ENCODE results near the gene IL17RA. TPM values are rescaled to one million over a fixed set of nuclear protein-coding genes. Genes with fewer than 3 reads are reported as not detected.

IL17RA gene
- total RNA-seq, 2 donors from 2014 or later: 7.9 to 12.2 TPM

DNA sequence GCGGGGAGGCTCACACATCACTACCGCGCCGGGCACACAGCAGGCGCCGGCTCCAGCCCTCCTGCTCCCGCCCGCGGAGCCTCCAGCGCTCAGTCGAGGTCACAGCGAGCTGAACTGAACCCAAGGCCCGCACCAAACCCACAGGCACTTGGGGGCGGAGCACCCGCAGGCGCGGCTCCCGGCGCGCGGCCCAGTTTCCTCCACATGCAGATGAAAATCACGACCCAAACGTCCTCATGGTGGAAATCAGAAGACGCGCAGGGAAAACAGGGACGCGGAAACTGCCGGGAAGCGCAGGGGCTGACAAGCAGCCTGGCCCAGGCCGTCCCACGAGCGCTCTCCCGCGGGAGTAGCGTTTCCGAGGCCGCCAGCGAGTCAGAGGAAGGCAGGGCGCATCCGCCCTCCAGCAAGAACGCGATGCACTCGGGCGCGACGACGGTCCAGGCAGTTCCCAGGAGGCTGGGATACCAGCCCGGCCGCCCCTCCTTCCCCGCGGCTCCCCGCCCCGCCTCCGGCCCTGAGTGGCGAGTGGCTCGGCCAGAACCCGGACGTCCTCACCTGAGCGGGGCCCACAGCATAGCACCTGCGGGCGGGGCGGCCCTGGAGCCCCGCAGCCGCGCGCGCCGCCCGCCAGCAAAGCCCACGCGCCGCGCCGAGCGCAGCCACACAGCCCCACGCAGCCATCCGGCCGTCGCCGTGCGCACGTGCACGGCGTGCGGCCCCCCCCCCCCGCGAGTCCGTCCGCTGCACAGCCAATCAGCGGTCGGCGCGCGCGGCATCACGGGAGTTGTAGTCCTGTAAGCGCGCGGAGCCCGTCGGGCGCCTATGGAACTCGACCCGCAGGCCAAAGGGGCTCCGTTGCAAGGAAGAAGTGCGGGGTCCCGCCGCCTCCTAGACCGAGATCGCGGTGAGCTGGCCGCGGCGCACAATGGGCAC lies 74.0 kb downstream of the IL17RA start, which contains the start of gene HDHD5:
Gene HDHD5, minus strand, starts transcription at position 710 of the 936 bp plus-strand sequence. Its CDS starts 26 bp downstream, at position 684.
- Histone ChIP-seq H3K36me3 (no peaks in the 10 kb centered on the region), H3K4me3 (peak within 1 kb of the TSS; percentile 50 to 73), H3K27ac (peak within 1 kb of the TSS; percentile 89 to 93), H3K9me3 (no peaks in the 10 kb centered on the region), H3K27me3 (no peaks in the 10 kb centered on the region), H3K4me1 (peaks cover 0 to 47% of the 10 kb centered on the region in 2 donors)
- peak; percentile 93 for DNase-seq (ENCODE audit: low spot score)
- TF ChIP-seq, protein P1, sequence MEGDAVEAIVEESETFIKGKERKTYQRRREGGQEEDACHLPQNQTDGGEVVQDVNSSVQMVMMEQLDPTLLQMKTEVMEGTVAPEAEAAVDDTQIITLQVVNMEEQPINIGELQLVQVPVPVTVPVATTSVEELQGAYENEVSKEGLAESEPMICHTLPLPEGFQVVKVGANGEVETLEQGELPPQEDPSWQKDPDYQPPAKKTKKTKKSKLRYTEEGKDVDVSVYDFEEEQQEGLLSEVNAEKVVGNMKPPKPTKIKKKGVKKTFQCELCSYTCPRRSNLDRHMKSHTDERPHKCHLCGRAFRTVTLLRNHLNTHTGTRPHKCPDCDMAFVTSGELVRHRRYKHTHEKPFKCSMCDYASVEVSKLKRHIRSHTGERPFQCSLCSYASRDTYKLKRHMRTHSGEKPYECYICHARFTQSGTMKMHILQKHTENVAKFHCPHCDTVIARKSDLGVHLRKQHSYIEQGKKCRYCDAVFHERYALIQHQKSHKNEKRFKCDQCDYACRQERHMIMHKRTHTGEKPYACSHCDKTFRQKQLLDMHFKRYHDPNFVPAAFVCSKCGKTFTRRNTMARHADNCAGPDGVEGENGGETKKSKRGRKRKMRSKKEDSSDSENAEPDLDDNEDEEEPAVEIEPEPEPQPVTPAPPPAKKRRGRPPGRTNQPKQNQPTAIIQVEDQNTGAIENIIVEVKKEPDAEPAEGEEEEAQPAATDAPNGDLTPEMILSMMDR (IDR thresholded peaks at IDR 0.05): no peak

DNA sequence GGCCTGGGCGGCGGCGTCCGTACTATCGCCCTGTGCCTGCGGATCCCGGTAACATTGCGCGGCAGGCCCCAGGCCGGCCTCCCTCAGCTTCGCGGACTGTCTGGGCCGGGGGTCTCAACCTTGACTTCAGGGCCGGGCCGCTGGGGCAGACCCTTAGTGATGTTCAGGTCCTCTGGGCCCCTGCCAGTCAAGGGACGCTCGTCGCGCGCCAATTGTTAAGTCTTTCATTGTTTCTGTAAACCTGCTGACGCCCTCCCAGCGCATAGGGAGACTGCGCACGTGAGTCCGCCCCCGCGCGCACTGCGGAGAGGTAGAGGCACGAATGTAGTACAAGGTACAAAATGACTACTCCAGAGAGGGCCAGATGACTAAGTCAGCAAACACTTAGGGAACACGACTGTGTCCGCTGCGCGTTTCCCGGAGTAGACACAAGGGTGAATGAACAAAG lies 74.7 kb downstream of the IL17RA start:
- Histone ChIP-seq H3K4me1 (peaks cover 0 to 46% of the 10 kb centered on the region in 2 donors), H3K27ac (peak overlapping the region; percentile 89 to 93), H3K4me3 (peak overlapping the region; percentile 50 to 73), H3K27me3 (no peaks in the 10 kb centered on the region), H3K9me3 (no peaks in the 10 kb centered on the region), H3K36me3 (no peaks in the 10 kb centered on the region)
- peak; percentile 60 for DNase-seq (ENCODE audit: low spot score)
- TF ChIP-seq, protein P1 (IDR thresholded peaks at IDR 0.05): no peak

DNA sequence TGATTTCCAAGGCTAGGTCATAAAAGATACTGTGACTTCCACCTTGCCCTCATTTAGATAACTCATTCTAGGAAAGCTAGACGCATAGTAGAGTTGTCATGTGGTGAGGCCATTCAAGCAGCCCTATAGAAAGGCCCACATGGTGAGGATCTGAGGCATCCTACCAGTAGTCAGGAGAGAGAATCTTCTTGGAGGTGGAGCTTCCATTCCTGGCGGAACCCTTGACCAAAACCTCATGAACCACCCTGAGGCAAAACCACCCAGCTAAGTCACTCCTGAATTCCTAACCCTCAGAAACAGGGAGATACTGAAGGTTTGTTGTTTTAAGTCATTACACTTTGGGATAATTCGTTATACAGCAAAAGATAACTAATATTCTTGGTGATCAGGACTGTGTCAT lies 77.2 kb downstream of the IL17RA start:
- H3K27ac ChIP-seq: no peak overlapping the region
- TF ChIP-seq, protein P1 (IDR thresholded peaks at IDR 0.05): no peak
- H3K4me1 ChIP-seq: peaks cover 0 to 28% of the 10 kb centered on the region in 2 donors
- no peaks in the 10 kb centered on the region for H3K9me3 ChIP-seq
- no peaks in the 10 kb centered on the region for H3K27me3 ChIP-seq
- no peak overlapping the region for H3K4me3 ChIP-seq
- H3K36me3 ChIP-seq: no peaks in the 10 kb centered on the region
- no peak for DNase-seq (ENCODE audit: low spot score)

DNA sequence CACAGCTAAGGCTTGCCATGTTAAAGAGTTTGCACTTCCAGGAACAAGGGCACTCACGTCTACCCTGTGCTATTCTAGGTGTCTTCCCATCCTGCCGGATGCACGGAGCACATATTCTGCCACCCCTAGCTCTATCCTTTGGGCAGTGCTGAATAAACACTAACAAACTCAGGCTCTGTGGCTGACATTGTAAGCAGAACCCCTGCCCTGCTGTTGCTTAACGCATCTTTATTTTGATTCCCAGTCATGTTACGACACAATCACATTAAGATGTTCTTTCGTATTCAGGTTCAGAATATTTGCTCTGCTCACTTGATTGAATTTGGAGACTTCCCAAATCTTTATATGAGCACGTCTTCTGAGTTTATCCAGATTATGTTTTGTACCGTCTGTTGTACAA lies 77.9 kb downstream of the IL17RA start:
- no peaks in the 10 kb centered on the region for H3K27me3 ChIP-seq
- TF ChIP-seq, protein P1 (IDR thresholded peaks at IDR 0.05): no peak
- no peaks in the 10 kb centered on the region for H3K9me3 ChIP-seq
- no peak overlapping the region for H3K4me3 ChIP-seq
- H3K27ac ChIP-seq: no peak overlapping the region
- peaks cover 0 to 28% of the 10 kb centered on the region in 2 donors for H3K4me1 ChIP-seq
- DNase-seq (ENCODE audit: low spot score): no peak
- no peaks in the 10 kb centered on the region for H3K36me3 ChIP-seq

DNA sequence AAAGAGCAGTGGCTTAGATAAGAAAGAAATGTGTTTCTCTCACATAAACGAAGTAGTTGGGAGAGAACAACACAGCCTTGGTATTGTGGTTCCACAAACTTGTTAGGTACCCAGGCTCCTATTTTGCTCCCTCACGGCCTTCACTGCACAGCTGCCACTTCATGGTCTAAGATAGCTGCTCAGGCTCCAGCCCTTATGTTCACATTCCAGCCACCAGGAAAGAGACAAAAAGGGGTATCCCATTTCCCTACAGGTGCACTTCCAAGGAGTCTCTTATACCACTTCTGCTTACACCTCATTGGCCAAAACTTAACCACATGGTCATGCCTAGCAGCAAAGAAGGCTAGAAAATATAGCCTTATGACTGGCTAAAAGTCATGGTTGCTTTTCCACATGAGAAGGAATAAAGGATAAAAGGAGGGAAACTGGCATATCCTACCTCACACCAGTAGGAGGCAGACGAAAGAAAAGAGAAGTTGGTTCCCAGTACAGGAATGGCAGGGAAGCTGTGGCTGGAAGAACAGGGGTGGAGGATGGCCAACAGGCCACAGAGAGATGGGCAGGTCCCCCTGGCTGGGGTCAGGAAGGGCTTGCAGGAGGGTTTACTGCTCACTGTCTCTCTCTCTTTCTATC lies 79.7 kb downstream of the IL17RA start:
- no peak overlapping the region for H3K4me3 ChIP-seq
- no peaks in the 10 kb centered on the region for H3K9me3 ChIP-seq
- H3K27ac ChIP-seq: no peak overlapping the region
- DNase-seq (ENCODE audit: low spot score): no peak
- TF ChIP-seq, protein P1 (IDR thresholded peaks at IDR 0.05): no peak
- no peaks in the 10 kb centered on the region for H3K27me3 ChIP-seq
- H3K4me1 ChIP-seq: peaks cover 0 to 19% of the 10 kb centered on the region in 2 donors
- no peaks in the 10 kb centered on the region for H3K36me3 ChIP-seq

Other genes starting within 250 kb of the IL17RA start
- not detected for gene GAB4, start 76.8 kb upstream of the IL17RA start, total RNA-seq
- gene TMEM121B, start 36.4 kb downstream of the IL17RA start, total RNA-seq: 1 to 10 TPM in 1 of 2 donors, under 1 TPM in 1; 0.55 to 1.1 TPM
- 10 to 100 TPM; 33.1 to 39.7 TPM for gene HDHD5, start 74.3 kb downstream of the IL17RA start, total RNA-seq
- gene ADA2, start 134.4 kb downstream of the IL17RA start, total RNA-seq: 10 to 100 TPM in 1 of 2 donors, 1 to 10 TPM in 1; 8.6 to 19.9 TPM